DMS153 (cell line): ENCODE data around the gene ANO10.

Source experiments
- DNase-seq: peaks from one replicate; lab custom pipeline; 2025; lab: John Stamatoyannopoulos, UW

The ANO10 gene

GRCh38 chr3:43417133-43417532, 204.7 kb downstream of the ANO10 start:
- DNase-seq, result peak; percentile 91

- no peak for DNase-seq
Measured at GRCh38 chr3:43415088-43415487, 206.7 kb downstream of the ANO10 start.

GRCh38 chr3:43413676-43414368, 208.0 kb downstream of the ANO10 start:
- DNase-seq, result no peak

GRCh38 chr3:43411429-43411828, 210.4 kb downstream of the ANO10 start:
- no peak for DNase-seq

- DNase-seq, result no peak
Measured at GRCh38 chr3:43410592-43410991, 211.2 kb downstream of the ANO10 start.

DNA sequence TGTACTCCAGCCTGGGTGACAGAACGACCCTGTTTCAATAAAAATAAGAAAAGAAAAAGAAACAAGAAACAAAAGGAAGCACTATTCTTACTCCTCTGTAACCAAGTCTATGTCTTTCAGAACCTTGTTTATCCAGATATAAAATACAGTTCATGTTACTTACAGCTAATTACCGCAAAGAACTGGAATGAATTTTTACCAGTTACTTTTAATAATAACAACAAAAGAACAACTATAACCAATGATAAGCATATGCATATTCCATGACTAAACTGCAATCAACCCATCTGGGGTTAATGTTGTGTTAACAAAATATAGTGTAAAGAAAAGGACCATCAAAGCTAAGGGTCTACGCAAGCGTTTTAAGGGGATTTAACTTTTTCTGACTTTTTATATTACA, 212.3 kb downstream of the ANO10 start:
- DNase-seq, result no peak

- no peak for DNase-seq
Measured at GRCh38 chr3:43406643-43407023, 215.2 kb downstream of the ANO10 start.

DNA sequence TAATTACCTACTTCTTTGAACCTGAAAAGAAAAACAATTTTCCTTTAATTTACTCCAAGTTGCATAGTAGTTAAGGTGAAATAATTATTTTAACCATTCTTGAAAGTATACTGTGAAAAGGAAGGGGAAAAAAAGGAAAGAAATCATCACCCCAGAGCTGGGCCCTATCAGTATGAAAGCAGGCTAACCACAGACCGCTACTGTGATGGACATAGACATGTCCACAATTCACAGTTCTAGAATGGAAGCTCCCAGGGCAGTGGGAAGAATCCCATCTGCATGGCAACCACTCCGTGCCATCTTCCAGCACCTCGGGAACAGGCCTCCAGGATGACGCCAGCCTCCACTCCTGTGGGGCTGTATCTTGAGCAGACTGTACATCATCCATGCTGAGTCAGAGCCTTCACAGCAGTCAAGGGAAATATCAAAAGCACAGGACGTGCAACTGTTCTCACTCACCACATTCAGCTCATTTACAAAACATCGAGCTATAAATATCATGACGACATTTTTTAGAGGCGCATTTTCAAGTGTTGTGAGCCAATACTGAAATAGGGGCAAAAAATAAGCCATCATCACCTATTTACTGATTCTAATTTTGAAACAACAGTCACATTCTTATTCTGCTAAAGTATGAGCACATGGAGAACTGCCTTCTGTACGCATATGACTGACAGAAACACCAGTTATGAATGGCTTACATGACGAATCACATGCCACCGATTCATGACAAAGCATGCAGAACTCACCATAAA, 215.7 kb downstream of the ANO10 start:
- DNase-seq, result no peak

GRCh38 chr3:43400781-43401730, 220.8 kb downstream of the ANO10 start:
- DNase-seq, result no peak

GRCh38 chr3:43400167-43400566, 221.6 kb downstream of the ANO10 start:
- DNase-seq, result no peak

GRCh38 chr3:43399034-43399433, 222.8 kb downstream of the ANO10 start:
- no peak for DNase-seq

DNA sequence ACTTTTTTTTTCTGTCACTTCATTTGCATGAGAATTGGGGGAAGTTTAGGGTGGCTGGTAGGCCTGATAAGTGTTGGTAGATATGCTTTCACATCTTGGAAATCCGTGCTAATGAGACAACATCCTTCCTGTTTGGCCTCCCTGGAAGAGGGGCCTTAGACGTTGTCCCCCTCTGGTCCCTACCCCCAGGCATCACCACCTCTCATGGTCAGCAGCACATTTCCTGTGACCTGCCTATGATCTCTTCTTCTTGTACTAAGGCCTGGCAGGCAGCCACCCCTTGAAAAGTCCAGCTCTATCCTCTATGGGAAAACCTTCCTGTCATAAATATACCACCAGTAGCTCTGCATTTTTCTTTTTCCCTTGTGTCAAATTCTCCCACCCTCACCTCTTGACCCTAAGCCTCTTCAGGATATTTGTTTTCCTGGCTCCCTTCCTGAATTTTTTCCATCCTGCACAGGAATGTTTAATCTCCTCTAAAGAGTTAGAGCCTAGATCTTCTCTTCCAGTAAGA, 227.7 kb downstream of the ANO10 start:
- no peak for DNase-seq

- no peak for DNase-seq
Measured at GRCh38 chr3:43391621-43392020, 230.2 kb downstream of the ANO10 start.

GRCh38 chr3:43390255-43390588, 231.6 kb downstream of the ANO10 start:
- no peak for DNase-seq

GRCh38 chr3:43389388-43390254, 232.2 kb downstream of the ANO10 start:
- DNase-seq, result no peak

DNA sequence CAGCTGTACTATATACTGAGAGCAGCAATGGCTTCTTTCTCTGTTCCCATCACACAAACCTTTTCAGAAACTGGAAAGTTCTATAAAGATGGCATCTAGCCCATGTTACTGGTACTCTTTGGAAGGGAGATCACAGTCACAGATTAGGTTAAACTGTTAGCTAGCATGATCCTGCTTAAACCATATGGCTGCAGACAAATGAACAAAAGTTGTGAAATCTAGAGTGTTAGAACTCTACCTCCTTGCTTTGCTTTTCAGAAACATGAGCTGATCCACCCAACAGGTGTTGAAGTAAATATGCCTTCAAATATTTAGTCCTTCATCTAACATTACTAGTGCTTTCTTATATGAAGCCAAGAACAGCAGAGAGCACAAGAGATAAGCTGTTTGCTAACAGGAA, 232.9 kb downstream of the ANO10 start:
- DNase-seq, result no peak

GRCh38 chr3:43388175-43388574, 233.6 kb downstream of the ANO10 start:
- no peak for DNase-seq

DNA sequence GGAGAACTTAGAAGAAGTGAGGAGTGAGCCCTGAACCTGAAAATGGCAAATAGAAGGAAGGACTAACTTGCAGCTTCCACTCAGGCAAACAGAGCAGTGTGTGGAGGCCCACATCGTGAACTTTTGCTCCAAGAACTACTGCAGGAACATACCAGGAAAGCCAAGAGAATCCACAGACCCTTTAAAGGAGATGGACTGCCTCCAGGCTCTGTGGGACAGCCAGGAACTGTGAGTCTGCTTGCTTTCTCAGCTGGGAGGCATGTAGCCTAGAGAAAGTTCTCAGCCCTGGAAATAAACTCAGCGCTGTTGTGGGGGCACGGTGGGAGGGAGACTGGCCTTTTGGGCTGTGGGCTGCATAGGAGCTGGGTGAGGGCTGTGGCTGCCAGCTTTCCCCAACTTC, 242.5 kb downstream of the ANO10 start:
- no peak for DNase-seq

DNA sequence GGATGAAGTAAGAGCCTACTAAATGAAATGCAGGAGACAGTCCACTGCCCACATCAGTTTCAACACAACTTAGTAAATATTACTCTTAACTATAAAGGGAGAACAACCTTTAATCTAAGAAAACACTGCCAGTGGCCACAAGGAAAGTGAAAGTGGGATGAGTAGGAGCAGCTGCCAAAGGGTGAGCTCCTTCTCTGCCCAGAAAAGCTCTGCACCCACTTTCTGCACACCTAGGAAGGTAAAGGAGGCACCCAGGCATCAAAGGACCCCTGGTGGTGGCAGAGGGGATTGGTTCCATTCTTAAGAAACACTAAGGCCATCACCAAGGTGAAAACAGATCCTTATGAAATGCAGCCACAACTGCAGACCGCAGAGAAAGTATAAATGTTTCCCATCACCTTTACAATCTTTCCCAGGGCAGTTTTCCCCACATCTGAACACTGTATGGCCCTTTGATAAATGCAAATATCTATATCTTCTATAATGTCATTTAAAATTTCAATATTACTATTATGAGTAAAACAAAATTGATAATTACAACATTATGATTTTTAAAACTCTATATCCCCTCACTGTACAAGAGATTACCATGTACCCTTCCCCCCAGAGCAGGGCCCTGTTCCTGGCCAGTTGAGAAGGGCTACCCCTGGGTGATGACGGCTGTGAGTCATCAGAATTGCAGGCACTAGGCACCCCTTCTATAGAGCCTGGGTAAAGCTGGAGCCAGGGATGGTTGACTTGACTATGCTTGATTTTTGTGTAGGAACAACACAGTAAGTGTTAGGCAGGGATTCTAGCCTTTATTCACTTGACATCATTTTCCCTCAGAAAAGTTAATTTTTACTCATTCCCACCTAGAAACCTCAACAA, 243.5 kb downstream of the ANO10 start:
- DNase-seq, result no peak

DNA sequence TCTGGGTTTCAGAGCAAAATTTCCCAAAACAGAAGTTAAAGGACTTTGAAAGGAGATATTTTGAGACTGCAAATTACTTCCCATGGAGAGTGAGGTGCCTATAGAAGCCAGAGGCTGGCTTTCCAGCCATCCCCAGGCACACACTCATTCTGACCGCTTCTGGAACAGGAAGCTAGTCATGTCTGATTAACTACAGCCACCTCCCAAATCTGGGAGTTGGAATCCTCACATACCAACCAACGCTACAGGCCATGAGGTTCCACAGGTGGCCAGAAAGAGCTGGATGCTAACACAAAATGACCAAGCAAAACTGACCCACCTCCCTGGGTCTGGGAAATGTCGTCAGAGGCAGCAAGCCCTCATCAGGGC, 248.3 kb downstream of the ANO10 start:
- DNase-seq, result no peak
